Coronary artery (tissue), 2 donors: ENCODE data around the gene ZNHIT6.

ENCODE experiments used
- DNase-seq: peaks from one replicate; pipeline ENCODE4 v3.0.0-alpha.2; 2017; ENCODE audit warnings: low spot score
- H3K27ac ChIP-seq, 2 donors: fragments of 200-600 bp; sonication (generic); one replicate each; pipeline ENCODE4 v1.5.1; 2016 to 2019
- H3K4me3 ChIP-seq: fragments of 200-600 bp; sonication (generic); 2 replicates; pipeline ENCODE4 v1.5.1; 2016; ENCODE audit warnings: mild to moderate bottlenecking, moderate library complexity
- CTCF ChIP-seq: fragments of 200-600 bp; sonication (generic); IDR thresholded peaks from one replicate; pipeline ENCODE4 v1.5.1; 2019; ENCODE audit warnings: antibody characterized with exemption

The ZNHIT6 gene

GRCh38 chr1:85638412-85638811 lies 69.8 kb downstream of the ZNHIT6 start:
- Histone ChIP-seq H3K27ac (no peak overlapping the region), H3K4me3 (no peak overlapping the region)
- no peak for DNase-seq
- TF ChIP-seq CTCF: no peak

GRCh38 chr1:85630493-85630892 lies 77.7 kb downstream of the ZNHIT6 start:
- Histone ChIP-seq H3K27ac (no peak overlapping the region), H3K4me3 (no peak overlapping the region)
- TF ChIP-seq CTCF: no peak
- DNase-seq: no peak

GRCh38 chr1:85629532-85629920 lies 78.7 kb downstream of the ZNHIT6 start:
- no peak for TF ChIP-seq CTCF
- DNase-seq: no peak
- H3K27ac ChIP-seq: peak overlapping the region; percentile 42 to 86
- H3K4me3 ChIP-seq: peak overlapping the region; percentile 8

- no peak for TF ChIP-seq CTCF
- H3K4me3 ChIP-seq: peak overlapping the region; percentile 8
- no peak for DNase-seq
- peak overlapping the region; percentile 42 to 86 for H3K27ac ChIP-seq
Measured at GRCh38 chr1:85628791-85629531, 79.3 kb downstream of the ZNHIT6 start.

- TF ChIP-seq CTCF: no peak
- Histone ChIP-seq H3K27ac (no peak overlapping the region), H3K4me3 (no peak overlapping the region)
- DNase-seq: no peak
Measured at GRCh38 chr1:85626818-85627217, 81.4 kb downstream of the ZNHIT6 start.

GRCh38 chr1:85624361-85624760 lies 83.9 kb downstream of the ZNHIT6 start:
- Histone ChIP-seq H3K4me3 (no peak overlapping the region), H3K27ac (no peak overlapping the region)
- no peak for DNase-seq
- TF ChIP-seq CTCF: no peak

- no peak for DNase-seq
- TF ChIP-seq CTCF: no peak
- H3K4me3 ChIP-seq: no peak overlapping the region
- no peak overlapping the region for H3K27ac ChIP-seq
Measured at GRCh38 chr1:85623061-85623471, 85.2 kb downstream of the ZNHIT6 start.
